Osteocyte (in vitro differentiated cells): ENCODE data around the gene CRACDL. TPM values are rescaled to one million over a fixed set of nuclear protein-coding genes. Genes with fewer than 3 reads are reported as not detected.

Source experiments
- DNase-seq: peaks from one replicate; pipeline ENCODE4 v3.0.0; 2021; ENCODE audit warnings: mixed read lengths; ENCODE audit not compliant: unreplicated experiment; ENCODE audit errors: extremely low spot score
- H3K27ac Mint-ChIP-seq: one replicate; pipeline ENCODE4 v1.8.0; 2021; ENCODE audit warnings: mild to moderate bottlenecking, mixed read lengths; ENCODE audit not compliant: unreplicated experiment
- H3K27me3 Mint-ChIP-seq: one replicate; pipeline ENCODE4 v1.8.0; 2021; ENCODE audit warnings: mixed read lengths; ENCODE audit not compliant: unreplicated experiment
- H3K36me3 Mint-ChIP-seq: one replicate; pipeline ENCODE4 v1.8.0; 2021; ENCODE audit warnings: mixed read lengths; ENCODE audit not compliant: unreplicated experiment
- H3K4me1 Mint-ChIP-seq: one replicate; pipeline ENCODE4 v1.8.0; 2021; ENCODE audit warnings: mixed read lengths; ENCODE audit not compliant: unreplicated experiment
- H3K4me3 Mint-ChIP-seq: one replicate; pipeline ENCODE4 v1.8.0; 2021; ENCODE audit warnings: mild to moderate bottlenecking, moderate library complexity, mixed read lengths; ENCODE audit not compliant: unreplicated experiment
- H3K9me3 Mint-ChIP-seq: one replicate; pipeline ENCODE4 v1.8.0; 2021; ENCODE audit warnings: mixed read lengths; ENCODE audit not compliant: unreplicated experiment
- total RNA-seq: library from RNA; stranded (reverse); gene quantifications from 2 replicates; pipeline ENCODE4 v1.2.1, GENCODE V29; 2021
- TF ChIP-seq, protein P1 (sequence below): fragments of 200-600 bp; sonication (generic); IDR thresholded peaks from 2 replicates; pipeline ENCODE4 v1.5.0; 2021; ENCODE audit warnings: antibody characterized with exemption, mild to moderate bottlenecking, moderate library complexity

The CRACDL gene
- total RNA-seq, 1 donor from 2014 or later: 1.3 TPM

DNA sequence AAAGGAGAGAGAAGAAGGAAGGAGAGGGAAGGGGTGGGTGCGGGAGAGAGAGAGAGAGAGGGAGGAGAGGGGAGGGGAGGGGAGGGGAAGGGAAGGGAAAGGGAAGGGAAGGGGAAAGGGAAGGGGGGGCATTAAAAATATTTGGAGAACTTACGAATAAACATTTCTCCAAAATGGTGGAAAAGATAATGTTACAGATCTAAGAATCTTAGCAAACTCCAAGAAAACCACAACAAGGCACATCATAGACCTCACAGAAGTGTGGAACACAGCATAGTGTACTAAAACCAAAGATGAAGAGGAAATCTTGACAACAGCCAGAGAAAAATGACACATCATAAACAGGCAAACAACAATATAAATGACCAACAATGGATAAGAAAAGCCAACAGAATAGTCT is 83.1 kb downstream of the CRACDL start:
- no peak for DNase-seq
- TF ChIP-seq, protein P1, sequence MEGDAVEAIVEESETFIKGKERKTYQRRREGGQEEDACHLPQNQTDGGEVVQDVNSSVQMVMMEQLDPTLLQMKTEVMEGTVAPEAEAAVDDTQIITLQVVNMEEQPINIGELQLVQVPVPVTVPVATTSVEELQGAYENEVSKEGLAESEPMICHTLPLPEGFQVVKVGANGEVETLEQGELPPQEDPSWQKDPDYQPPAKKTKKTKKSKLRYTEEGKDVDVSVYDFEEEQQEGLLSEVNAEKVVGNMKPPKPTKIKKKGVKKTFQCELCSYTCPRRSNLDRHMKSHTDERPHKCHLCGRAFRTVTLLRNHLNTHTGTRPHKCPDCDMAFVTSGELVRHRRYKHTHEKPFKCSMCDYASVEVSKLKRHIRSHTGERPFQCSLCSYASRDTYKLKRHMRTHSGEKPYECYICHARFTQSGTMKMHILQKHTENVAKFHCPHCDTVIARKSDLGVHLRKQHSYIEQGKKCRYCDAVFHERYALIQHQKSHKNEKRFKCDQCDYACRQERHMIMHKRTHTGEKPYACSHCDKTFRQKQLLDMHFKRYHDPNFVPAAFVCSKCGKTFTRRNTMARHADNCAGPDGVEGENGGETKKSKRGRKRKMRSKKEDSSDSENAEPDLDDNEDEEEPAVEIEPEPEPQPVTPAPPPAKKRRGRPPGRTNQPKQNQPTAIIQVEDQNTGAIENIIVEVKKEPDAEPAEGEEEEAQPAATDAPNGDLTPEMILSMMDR: no peak
- Mint-ChIP-seq H3K4me3 (no peak overlapping the region), H3K4me1 (no peaks in the 10 kb centered on the region), H3K27ac (no peak overlapping the region), H3K9me3 (peaks cover 9% of the 10 kb centered on the region), H3K27me3 (peaks cover 43% of the 10 kb centered on the region), H3K36me3 (no peaks in the 10 kb centered on the region)

DNA sequence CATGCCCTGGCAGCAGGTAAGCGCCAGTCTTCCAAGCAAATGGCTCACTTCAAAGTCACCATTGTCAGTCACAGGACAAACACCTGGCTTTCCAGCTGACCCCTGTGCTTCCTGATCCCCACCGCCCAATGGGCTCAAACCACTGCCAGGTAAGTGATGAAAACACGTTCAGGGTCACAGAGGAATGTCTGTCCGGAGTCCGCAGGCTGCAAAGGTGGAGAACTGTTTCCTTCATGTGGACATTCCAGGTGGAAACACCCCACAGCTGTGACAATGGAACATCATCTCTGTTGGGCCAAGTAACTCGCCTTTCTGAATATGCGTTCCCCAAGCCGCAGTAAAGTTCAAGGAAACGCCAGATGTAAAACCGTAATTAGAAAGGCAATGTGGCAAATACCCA is 86.0 kb downstream of the CRACDL start:
- H3K9me3 Mint-ChIP-seq: no peaks in the 10 kb centered on the region
- H3K4me3 Mint-ChIP-seq: no peak overlapping the region
- no peak overlapping the region for H3K27ac Mint-ChIP-seq
- H3K27me3 Mint-ChIP-seq: peaks cover 31% of the 10 kb centered on the region
- DNase-seq: no peak
- H3K36me3 Mint-ChIP-seq: no peaks in the 10 kb centered on the region
- TF ChIP-seq, protein P1: no peak
- H3K4me1 Mint-ChIP-seq: no peaks in the 10 kb centered on the region

DNA sequence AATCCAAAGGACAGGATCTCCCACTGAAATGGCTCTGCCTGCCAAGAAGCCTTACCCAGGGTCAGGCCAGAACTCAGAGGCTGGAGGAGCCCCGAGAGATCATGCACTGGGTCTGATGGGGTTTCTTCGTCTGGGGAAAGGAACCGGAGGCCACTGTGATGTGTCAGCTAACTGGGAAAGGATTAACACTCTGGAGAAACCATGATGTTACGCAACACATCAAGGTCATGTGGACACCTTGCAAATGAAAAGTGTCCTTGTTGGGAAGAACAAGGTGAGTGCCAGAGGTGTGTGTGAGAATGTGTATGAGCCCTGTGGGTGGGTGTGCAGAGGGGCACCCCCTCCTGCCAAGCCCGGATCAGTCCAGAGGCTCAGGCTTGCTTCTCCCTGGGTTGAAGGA is 86.9 kb downstream of the CRACDL start:
- Mint-ChIP-seq H3K4me3 (no peak overlapping the region), H3K27ac (no peak overlapping the region), H3K9me3 (no peaks in the 10 kb centered on the region), H3K36me3 (no peaks in the 10 kb centered on the region), H3K27me3 (peaks cover 28% of the 10 kb centered on the region), H3K4me1 (no peaks in the 10 kb centered on the region)
- no peak for DNase-seq
- TF ChIP-seq, protein P1: no peak

DNA sequence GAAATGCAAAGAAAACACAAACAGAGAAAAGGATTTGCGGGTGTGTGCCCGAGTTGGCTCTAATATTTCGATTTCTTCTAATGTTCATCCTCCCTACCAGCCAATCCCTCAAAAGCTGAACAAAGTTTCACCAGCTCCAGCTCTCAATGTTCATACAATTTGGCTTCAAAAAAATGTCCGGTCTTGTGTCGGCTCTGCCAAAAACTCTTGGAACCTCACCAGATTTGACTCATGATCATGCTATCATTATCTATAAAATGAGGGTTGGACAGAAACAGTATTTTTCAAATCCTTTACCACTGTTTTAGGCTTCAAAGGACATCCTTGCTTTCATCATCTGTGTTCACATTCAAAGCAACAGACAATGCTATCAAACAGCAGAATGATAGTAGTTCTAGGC is 88.2 kb downstream of the CRACDL start:
- H3K9me3 Mint-ChIP-seq: no peaks in the 10 kb centered on the region
- TF ChIP-seq, protein P1: no peak
- no peaks in the 10 kb centered on the region for H3K36me3 Mint-ChIP-seq
- no peaks in the 10 kb centered on the region for H3K4me1 Mint-ChIP-seq
- H3K27ac Mint-ChIP-seq: no peak overlapping the region
- H3K4me3 Mint-ChIP-seq: no peak overlapping the region
- peaks cover 31% of the 10 kb centered on the region for H3K27me3 Mint-ChIP-seq
- DNase-seq: no peak

DNA sequence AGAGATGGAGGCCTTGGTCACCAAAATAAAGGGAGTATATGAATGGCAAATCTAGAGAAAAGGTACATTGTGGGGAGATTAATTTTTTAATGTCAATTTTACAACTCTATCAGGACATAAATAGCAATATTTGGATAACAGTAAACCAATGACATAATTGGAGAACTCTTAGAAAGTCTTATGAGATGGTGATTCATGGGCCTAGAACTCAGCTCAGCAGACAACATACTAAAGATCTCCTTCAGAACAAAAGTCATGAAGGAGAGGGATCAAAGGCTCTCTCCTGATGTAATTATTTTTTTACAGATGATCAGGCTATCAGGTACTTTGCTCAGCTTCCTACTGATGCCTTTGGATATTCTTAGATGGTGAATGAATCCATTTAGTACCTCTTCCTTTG is 90.0 kb downstream of the CRACDL start:
- H3K27me3 Mint-ChIP-seq: peaks cover 32% of the 10 kb centered on the region
- H3K27ac Mint-ChIP-seq: no peak overlapping the region
- no peaks in the 10 kb centered on the region for H3K9me3 Mint-ChIP-seq
- H3K4me3 Mint-ChIP-seq: no peak overlapping the region
- no peak for DNase-seq
- no peaks in the 10 kb centered on the region for H3K36me3 Mint-ChIP-seq
- H3K4me1 Mint-ChIP-seq: no peaks in the 10 kb centered on the region
- TF ChIP-seq, protein P1: no peak
